Type B pancreatic cell (in vitro differentiated cells): Measurements from ENCODE around the gene DOCK10. TPM values are rescaled to one million over a fixed set of nuclear protein-coding genes. Genes with fewer than 3 reads are reported as not detected.

Experiments used
- DNase-seq: peaks from one replicate; pipeline ENCODE4 v3.0.0; 2021; ENCODE audit warnings: mixed read lengths; ENCODE audit not compliant: unreplicated experiment; ENCODE audit errors: extremely low spot score
- H3K27ac Mint-ChIP-seq: 2 replicates; pipeline ENCODE4 v1.8.0; 2021; ENCODE audit warnings: mild to moderate bottlenecking, mixed read lengths
- H3K27me3 Mint-ChIP-seq: 2 replicates; pipeline ENCODE4 v1.8.0; 2021; ENCODE audit warnings: mixed read lengths
- H3K36me3 Mint-ChIP-seq: 2 replicates; pipeline ENCODE4 v1.8.0; 2021; ENCODE audit warnings: mixed read lengths
- H3K4me1 Mint-ChIP-seq: one replicate; pipeline ENCODE4 v1.8.0; 2021; ENCODE audit warnings: mixed read lengths; ENCODE audit not compliant: unreplicated experiment
- H3K4me3 Mint-ChIP-seq: 2 replicates; pipeline ENCODE4 v1.8.0; 2021; ENCODE audit warnings: mild to moderate bottlenecking, mixed read lengths
- H3K9me3 Mint-ChIP-seq: 2 replicates; pipeline ENCODE4 v1.8.0; 2021; ENCODE audit warnings: mixed read lengths
- total RNA-seq: library from RNA; stranded (reverse); gene quantifications from 2 replicates; pipeline ENCODE4 v1.2.1, GENCODE V29; 2021; ENCODE audit warnings: low replicate concordance
- TF ChIP-seq, protein P1 (sequence below): fragments of 200-600 bp; sonication (generic); conservative IDR thresholded peaks from 2 replicates; pipeline ENCODE4 v1.5.0; 2021; ENCODE audit warnings: antibody characterized with exemption, mild to moderate bottlenecking

DOCK10 gene
- total RNA-seq, 1 donor from 2014 or later, result 3.5 TPM

DNA sequence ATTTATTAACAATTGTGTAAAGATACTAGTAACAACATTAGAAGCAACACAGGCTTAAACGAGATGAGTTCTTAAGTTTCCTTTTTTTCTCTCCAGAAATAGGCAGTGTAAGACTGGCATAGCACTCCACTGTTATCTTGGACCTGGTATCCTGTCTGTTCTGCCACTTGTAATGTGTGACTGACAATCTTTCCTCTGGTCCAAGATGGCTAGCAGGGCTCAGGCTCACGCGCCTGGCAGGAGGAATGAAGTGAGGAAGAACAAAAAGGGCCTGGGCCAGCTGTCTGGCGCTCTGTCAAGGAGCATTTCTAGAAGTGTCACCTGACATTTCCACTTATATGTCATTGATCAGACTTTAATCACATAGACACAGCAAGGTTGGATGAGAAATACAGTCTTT, 294.5 kb downstream of the DOCK10 start:
- Mint-ChIP-seq H3K4me1 (peaks cover under 1% of the 10 kb centered on the region), H3K9me3 (peaks cover under 1% of the 10 kb centered on the region)

DNA sequence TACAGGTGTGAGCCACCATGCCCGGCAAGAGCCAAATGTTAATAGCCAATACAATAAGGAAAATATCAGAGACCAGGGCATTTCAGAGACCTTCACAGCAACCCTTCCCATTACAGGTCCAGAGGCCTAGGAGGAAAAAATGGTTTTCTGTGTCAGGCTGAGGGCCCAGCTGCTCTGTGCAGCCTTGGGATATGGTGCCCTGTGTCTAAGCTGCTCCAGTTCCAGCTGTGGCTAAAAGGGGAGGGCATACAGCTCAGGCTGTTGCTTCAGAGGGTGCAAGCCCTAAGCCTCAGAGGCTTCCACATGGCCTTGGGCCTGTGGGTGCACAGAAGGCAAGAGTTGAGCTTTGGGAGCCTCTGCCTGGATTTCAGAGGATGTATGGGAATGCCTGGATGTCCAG, 306.0 kb downstream of the DOCK10 start:
- no peak overlapping the region for H3K27ac Mint-ChIP-seq
- no peak for DNase-seq
- H3K36me3 Mint-ChIP-seq, result no peaks in the 10 kb centered on the region
- no peaks in the 10 kb centered on the region for H3K27me3 Mint-ChIP-seq
- TF ChIP-seq, protein P1, sequence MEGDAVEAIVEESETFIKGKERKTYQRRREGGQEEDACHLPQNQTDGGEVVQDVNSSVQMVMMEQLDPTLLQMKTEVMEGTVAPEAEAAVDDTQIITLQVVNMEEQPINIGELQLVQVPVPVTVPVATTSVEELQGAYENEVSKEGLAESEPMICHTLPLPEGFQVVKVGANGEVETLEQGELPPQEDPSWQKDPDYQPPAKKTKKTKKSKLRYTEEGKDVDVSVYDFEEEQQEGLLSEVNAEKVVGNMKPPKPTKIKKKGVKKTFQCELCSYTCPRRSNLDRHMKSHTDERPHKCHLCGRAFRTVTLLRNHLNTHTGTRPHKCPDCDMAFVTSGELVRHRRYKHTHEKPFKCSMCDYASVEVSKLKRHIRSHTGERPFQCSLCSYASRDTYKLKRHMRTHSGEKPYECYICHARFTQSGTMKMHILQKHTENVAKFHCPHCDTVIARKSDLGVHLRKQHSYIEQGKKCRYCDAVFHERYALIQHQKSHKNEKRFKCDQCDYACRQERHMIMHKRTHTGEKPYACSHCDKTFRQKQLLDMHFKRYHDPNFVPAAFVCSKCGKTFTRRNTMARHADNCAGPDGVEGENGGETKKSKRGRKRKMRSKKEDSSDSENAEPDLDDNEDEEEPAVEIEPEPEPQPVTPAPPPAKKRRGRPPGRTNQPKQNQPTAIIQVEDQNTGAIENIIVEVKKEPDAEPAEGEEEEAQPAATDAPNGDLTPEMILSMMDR, result no peak
- H3K9me3 Mint-ChIP-seq, result peaks cover 15% of the 10 kb centered on the region
- no peak overlapping the region for H3K4me3 Mint-ChIP-seq
- no peaks in the 10 kb centered on the region for H3K4me1 Mint-ChIP-seq

More for the DNA sequence above, 294.5 kb downstream of the DOCK10 start:
- H3K27ac Mint-ChIP-seq, result no peak overlapping the region
- H3K27me3 Mint-ChIP-seq, result peaks cover 6% of the 10 kb centered on the region
- no peak overlapping the region for H3K4me3 Mint-ChIP-seq
- TF ChIP-seq, protein P1, result no peak
- DNase-seq, result no peak
- no peaks in the 10 kb centered on the region for H3K36me3 Mint-ChIP-seq

DNA sequence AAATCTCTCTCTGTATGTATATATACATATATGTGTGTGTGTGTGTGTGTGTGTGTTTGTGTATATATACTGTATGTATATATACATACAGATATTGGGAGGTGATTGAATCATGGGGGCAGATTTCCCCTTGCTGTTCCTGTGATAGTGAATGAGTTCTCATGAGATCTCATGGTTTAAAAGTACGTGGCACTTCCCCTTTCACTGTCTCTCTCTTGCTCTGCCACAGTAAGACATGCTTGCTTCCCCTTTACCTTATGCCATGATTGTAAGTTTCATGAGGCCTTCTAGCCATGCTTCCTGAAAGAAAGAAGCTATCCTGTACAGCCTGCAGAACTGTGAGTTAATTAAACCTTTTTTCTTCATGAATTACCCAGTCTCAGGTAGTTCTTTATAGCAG, 307.3 kb downstream of the DOCK10 start:
- no peaks in the 10 kb centered on the region for H3K27me3 Mint-ChIP-seq
- H3K4me1 Mint-ChIP-seq, result no peaks in the 10 kb centered on the region
- no peak overlapping the region for H3K27ac Mint-ChIP-seq
- H3K36me3 Mint-ChIP-seq, result no peaks in the 10 kb centered on the region
- peaks cover 15% of the 10 kb centered on the region for H3K9me3 Mint-ChIP-seq
- no peak for DNase-seq
- TF ChIP-seq, protein P1, result no peak
- H3K4me3 Mint-ChIP-seq, result no peak overlapping the region

- H3K9me3 Mint-ChIP-seq, result peaks cover 14% of the 10 kb centered on the region
- H3K4me1 Mint-ChIP-seq, result no peaks in the 10 kb centered on the region
- TF ChIP-seq, protein P1, result no peak
- H3K27ac Mint-ChIP-seq, result no peak overlapping the region
- DNase-seq, result no peak
- no peaks in the 10 kb centered on the region for H3K36me3 Mint-ChIP-seq
- H3K27me3 Mint-ChIP-seq, result no peaks in the 10 kb centered on the region
- H3K4me3 Mint-ChIP-seq, result no peak overlapping the region
Observed at GRCh38 chr2:224731665-224732064, 310.6 kb downstream of the DOCK10 start.

DNA sequence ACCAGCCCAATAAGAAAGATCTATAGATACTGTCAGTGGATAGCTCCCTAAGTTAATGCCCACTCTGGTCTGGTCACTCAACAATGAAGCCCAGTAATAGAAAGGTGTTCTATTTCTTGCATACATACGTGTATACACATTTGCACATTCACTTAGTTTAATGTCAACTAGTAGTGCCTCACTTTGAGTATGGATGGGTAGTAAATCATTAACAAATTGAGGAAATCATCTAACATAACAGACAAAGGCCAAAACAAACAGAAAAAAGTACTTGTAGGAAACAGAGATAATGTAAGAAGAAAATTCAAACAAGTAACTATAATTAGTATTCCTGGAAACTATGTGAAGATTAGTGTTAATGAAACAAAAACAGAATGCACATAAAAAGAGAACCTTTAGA, 312.8 kb downstream of the DOCK10 start:
- no peaks in the 10 kb centered on the region for H3K27me3 Mint-ChIP-seq
- H3K4me3 Mint-ChIP-seq, result no peak overlapping the region
- no peak for DNase-seq
- H3K36me3 Mint-ChIP-seq, result no peaks in the 10 kb centered on the region
- no peaks in the 10 kb centered on the region for H3K4me1 Mint-ChIP-seq
- H3K27ac Mint-ChIP-seq, result no peak overlapping the region
- peaks cover 5% of the 10 kb centered on the region for H3K9me3 Mint-ChIP-seq
- TF ChIP-seq, protein P1, result no peak

DNA sequence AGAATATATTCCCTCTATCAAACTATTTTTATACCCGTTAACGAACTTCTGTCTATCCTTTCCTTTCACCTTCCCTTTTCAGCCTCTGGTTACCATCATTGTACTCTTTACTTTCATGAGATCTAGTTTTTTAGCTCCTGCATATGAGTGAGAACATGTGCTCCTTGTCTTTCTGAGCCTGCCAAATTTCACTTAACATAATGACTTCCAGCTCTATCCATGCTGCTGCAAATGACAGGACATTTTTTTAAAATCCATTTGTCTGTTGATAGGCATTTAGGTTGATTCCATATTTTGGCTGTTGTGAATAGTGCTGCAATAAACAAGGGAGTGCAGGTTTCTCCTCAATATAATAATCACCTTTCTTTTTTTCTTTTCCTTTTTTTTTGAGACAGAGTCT, 317.9 kb downstream of the DOCK10 start:
- no peaks in the 10 kb centered on the region for H3K27me3 Mint-ChIP-seq
- TF ChIP-seq, protein P1, result no peak
- H3K36me3 Mint-ChIP-seq, result no peaks in the 10 kb centered on the region
- H3K4me3 Mint-ChIP-seq, result no peak overlapping the region
- H3K9me3 Mint-ChIP-seq, result peaks cover 5% of the 10 kb centered on the region
- DNase-seq, result no peak
- no peak overlapping the region for H3K27ac Mint-ChIP-seq
- no peaks in the 10 kb centered on the region for H3K4me1 Mint-ChIP-seq
